Erythroblast (primary cell): ENCODE measurements around the gene PPP1R13B.

Experiments used
- DNase-seq, 2 experiments: peaks; one replicate each; lab custom pipeline; 2025; lab: John Stamatoyannopoulos, UW
- GATA1 ChIP-seq: IDR thresholded peaks from 2 replicates; pipeline ENCODE4 v1.6.1; 2011; ENCODE audit warnings: low read depth, mild to moderate bottlenecking, control low read depth, low read length, moderate library complexity
- POLR2A ChIP-seq: IDR thresholded peaks from 2 replicates; pipeline ENCODE4 v1.6.1; 2011; ENCODE audit warnings: mild to moderate bottlenecking, low read length

Gene PPP1R13B

GRCh38 chr14:103755060-103755459 is 92.3 kb downstream of the PPP1R13B start:
- no peak for TF ChIP-seq POLR2A
- no peak for TF ChIP-seq GATA1
- DNase-seq: no peak

- TF ChIP-seq POLR2A: no peak
- no peak for DNase-seq
These were observed 93.6 kb downstream of the PPP1R13B start for GRCh38 chr14:103753774-103754173.

GRCh38 chr14:103749860-103750259 is 97.5 kb downstream of the PPP1R13B start:
- no peak for TF ChIP-seq POLR2A
- DNase-seq: peak; percentile 40 to 62

- TF ChIP-seq POLR2A (no peak), GATA1 (no peak)
- DNase-seq: no peak
These were observed 97.9 kb downstream of the PPP1R13B start for GRCh38 chr14:103749452-103749851.

- TF ChIP-seq POLR2A: no peak
- TF ChIP-seq GATA1: no peak
- no peak for DNase-seq
These were observed 98.9 kb downstream of the PPP1R13B start for GRCh38 chr14:103748534-103748857.

- TF ChIP-seq GATA1 (no peak), POLR2A (no peak)
- DNase-seq: no peak
These were observed 100.7 kb downstream of the PPP1R13B start for GRCh38 chr14:103746701-103747100.

- no peak for DNase-seq
- TF ChIP-seq POLR2A (no peak), GATA1 (no peak)
These were observed 102.0 kb downstream of the PPP1R13B start for GRCh38 chr14:103745424-103745823.

- no peak for TF ChIP-seq GATA1
- no peak for TF ChIP-seq POLR2A
These were observed 102.6 kb downstream of the PPP1R13B start for GRCh38 chr14:103744621-103745395.

GRCh38 chr14:103743691-103744090 is 103.7 kb downstream of the PPP1R13B start:
- DNase-seq: no peak
- TF ChIP-seq GATA1 (no peak), POLR2A (no peak)

More at GRCh38 chr14:103744621-103745395, 102.6 kb downstream of the PPP1R13B start:
- no peak for DNase-seq

- DNase-seq: no peak
These were observed 104.7 kb downstream of the PPP1R13B start for GRCh38 chr14:103742499-103743255.

GRCh38 chr14:103741876-103742275 is 105.5 kb downstream of the PPP1R13B start:
- DNase-seq: no peak
- no peak for TF ChIP-seq POLR2A
- TF ChIP-seq GATA1: no peak

More at GRCh38 chr14:103742499-103743255, 104.7 kb downstream of the PPP1R13B start:
- no peak for TF ChIP-seq GATA1
- no peak for TF ChIP-seq POLR2A

- no peak for DNase-seq
- TF ChIP-seq POLR2A (no peak), GATA1 (no peak)
These were observed 106.2 kb downstream of the PPP1R13B start for GRCh38 chr14:103740991-103741689.

GRCh38 chr14:103739793-103740501 is 107.4 kb downstream of the PPP1R13B start:
- no peak for DNase-seq
- no peak for TF ChIP-seq POLR2A
